ENCODE measurements around the gene SERINC3. TPM values are rescaled to one million over a fixed set of nuclear protein-coding genes. Genes with fewer than 3 reads are reported as not detected.
A peak's percentile ranks its signal among the peaks of the same experiment; 100 is the strongest.

The SERINC3 gene
- total and polyA plus RNA-seq, 2 of the 13 experiments (the other 11 are each of a cell fraction or from before 2014, with no cell fraction given), result 82.0 to 226 TPM

DNA sequence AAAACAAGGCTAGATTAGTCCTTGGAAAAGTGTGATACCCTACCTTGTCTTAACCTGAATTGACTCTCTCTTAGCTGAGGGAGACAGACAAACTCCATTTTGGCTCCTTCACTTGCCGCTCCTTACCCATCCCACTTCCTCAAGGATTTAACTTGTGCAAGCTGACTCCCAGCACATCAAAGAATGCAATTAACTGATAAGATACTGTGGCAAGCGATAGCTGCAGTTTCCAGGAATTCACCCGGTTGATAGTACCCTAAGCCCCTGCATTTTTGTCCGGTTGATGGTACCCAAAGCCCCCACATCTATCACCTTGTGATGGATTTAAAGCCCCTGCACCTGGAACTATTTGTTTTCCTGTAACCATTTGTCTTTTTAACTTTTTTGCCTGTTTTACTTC is 1.9 kb upstream of the SERINC3 start (continued):
- TF ChIP-seq, protein P1, sequence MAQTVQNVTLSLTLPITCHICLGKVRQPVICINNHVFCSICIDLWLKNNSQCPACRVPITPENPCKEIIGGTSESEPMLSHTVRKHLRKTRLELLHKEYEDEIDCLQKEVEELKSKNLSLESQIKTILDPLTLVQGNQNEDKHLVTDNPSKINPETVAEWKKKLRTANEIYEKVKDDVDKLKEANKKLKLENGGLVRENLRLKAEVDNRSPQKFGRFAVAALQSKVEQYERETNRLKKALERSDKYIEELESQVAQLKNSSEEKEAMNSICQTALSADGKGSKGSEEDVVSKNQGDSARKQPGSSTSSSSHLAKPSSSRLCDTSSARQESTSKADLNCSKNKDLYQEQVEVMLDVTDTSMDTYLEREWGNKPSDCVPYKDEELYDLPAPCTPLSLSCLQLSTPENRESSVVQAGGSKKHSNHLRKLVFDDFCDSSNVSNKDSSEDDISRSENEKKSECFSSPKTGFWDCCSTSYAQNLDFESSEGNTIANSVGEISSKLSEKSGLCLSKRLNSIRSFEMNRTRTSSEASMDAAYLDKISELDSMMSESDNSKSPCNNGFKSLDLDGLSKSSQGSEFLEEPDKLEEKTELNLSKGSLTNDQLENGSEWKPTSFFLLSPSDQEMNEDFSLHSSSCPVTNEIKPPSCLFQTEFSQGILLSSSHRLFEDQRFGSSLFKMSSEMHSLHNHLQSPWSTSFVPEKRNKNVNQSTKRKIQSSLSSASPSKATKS (CRISPR knock-in tag; IDR thresholded peaks at IDR 0.05), result no peak
- TF ChIP-seq XRCC5 (optimal IDR thresholded peaks at IDR 0.05; ENCODE audit: low read length) (no peak), SRSF9 (IDR thresholded peaks at IDR 0.05; ENCODE audit: borderline replicate concordance, insufficient read depth, low read depth, low read length, poor library complexity, severe bottlenecking) (no peak), ZKSCAN5 (CRISPR knock-in tag; IDR thresholded peaks at IDR 0.05) (no peak), ZSCAN21 (CRISPR knock-in tag; IDR thresholded peaks at IDR 0.05; ENCODE audit: borderline replicate concordance) (no peak), MED8 (CRISPR knock-in tag; IDR thresholded peaks at IDR 0.05; ENCODE audit: insufficient replicate concordance) (no peak), SATB2 (CRISPR knock-in tag; IDR thresholded peaks at IDR 0.05) (no peak)

DNA sequence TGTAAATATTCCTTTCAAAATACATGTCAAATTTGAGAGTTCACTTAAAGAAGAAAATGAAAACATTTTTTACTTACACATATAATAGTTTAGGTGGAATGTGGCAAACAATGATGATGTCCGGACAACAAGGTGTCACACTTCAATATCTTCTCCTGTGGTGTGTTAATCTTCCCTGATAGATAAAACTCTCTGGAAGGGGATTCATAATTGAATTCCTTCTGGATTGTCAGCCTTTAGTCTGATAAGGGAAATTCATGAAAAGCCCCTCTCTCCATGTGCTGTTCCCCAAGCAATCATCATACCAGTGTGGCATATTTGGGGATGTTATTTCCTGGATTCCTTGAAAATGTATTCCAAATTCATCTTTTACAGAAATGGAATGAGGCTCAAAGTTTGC is 971 bp upstream of the SERINC3 start:
- Histone ChIP-seq H3K79me2 (ENCODE audit: insufficient read depth, low read length) (peaks cover 38% of the 10 kb centered on the region), H2AFZ (ENCODE audit: low read length) (peak overlapping the region; percentile 65), H3K4me3 (replicated peaks in 1 of 3; ENCODE audit: insufficient read depth in 1 of 3, low read depth in 2 of 3, low read length in 3 of 3) (peak overlapping the region in 2 of 3 experiments; percentile 89 to 96; a peak in 3 of 6 replicates), H4K20me1 (ENCODE audit: insufficient read depth, low read length) (peaks cover 33% of the 10 kb centered on the region), H3K9ac (ENCODE audit: insufficient read depth, low read depth, low read length) (no peak overlapping the region), H3K36me3 (replicated peaks in 1 of 2; ENCODE audit: control insufficient read depth in 1 of 2, insufficient read depth in 2 of 2, low read length in 2 of 2) (no peaks in the 10 kb centered on the region; a peak in 1 of 5 replicates), H3K27ac (ENCODE audit: extremely low read length, insufficient read depth, low read length) (no peak overlapping the region), H3K4me1 (ENCODE audit: insufficient read depth, low read length) (peaks cover 82% of the 10 kb centered on the region), H3K4me2 (ENCODE audit: low read depth, low read length) (peak overlapping the region; percentile 94), H3K9me3 (ENCODE audit: low read length) (no peaks in the 10 kb centered on the region), H3K27me3 (ENCODE audit: control insufficient read depth in 1 of 2, insufficient read depth in 2 of 2, low read length in 2 of 2) (peaks cover 0 to 7% of the 10 kb centered on the region in 2 experiments; a peak in 1 of 5 replicates)
- BruUV-seq (replicated peaks), result no TSS peak
- 55% methylated on average over 1 of the region's 1 CpG for WGBS (ENCODE audit: low lambda C conversion rate)
- in situ Hi-C loops (cut with HindIII; ENCODE audit: extremely low pct_ligation_motif_present, low pct_unique_long_range_greater_than_20kb) (no loop called here), intact Hi-C loops (cut with micrococcal nuclease; ENCODE audit: unreplicated experiment) (loop anchor here (2.0 to 5.0 kb wide), 2 partner anchors 48 to 89 kb away; partner anchors contain the start of gene TTPAL)
- no peak for TF ChIP-seq ZNF207 (IDR thresholded peaks at IDR 0.05; ENCODE audit: borderline replicate concordance)
- TF ChIP-seq ZNF143 (CRISPR knock-in tag; IDR thresholded peaks at IDR 0.05), result no peak
- TF ChIP-seq, protein P2, sequence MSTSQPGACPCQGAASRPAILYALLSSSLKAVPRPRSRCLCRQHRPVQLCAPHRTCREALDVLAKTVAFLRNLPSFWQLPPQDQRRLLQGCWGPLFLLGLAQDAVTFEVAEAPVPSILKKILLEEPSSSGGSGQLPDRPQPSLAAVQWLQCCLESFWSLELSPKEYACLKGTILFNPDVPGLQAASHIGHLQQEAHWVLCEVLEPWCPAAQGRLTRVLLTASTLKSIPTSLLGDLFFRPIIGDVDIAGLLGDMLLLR (CRISPR knock-in tag; IDR thresholded peaks at IDR 0.05), result no peak
- TF ChIP-seq, protein P3, sequence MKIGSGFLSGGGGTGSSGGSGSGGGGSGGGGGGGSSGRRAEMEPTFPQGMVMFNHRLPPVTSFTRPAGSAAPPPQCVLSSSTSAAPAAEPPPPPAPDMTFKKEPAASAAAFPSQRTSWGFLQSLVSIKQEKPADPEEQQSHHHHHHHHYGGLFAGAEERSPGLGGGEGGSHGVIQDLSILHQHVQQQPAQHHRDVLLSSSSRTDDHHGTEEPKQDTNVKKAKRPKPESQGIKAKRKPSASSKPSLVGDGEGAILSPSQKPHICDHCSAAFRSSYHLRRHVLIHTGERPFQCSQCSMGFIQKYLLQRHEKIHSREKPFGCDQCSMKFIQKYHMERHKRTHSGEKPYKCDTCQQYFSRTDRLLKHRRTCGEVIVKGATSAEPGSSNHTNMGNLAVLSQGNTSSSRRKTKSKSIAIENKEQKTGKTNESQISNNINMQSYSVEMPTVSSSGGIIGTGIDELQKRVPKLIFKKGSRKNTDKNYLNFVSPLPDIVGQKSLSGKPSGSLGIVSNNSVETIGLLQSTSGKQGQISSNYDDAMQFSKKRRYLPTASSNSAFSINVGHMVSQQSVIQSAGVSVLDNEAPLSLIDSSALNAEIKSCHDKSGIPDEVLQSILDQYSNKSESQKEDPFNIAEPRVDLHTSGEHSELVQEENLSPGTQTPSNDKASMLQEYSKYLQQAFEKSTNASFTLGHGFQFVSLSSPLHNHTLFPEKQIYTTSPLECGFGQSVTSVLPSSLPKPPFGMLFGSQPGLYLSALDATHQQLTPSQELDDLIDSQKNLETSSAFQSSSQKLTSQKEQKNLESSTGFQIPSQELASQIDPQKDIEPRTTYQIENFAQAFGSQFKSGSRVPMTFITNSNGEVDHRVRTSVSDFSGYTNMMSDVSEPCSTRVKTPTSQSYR (CRISPR knock-in tag; IDR thresholded peaks at IDR 0.05; ENCODE audit: borderline replicate concordance), result no peak
- TF ChIP-seq SNRNP70 (IDR thresholded peaks at IDR 0.05; ENCODE audit: low read depth, low read length), result no peak
- no peak for TF ChIP-seq HIVEP1 (CRISPR knock-in tag; IDR thresholded peaks at IDR 0.05)
- TF ChIP-seq NFE2L2 (IDR thresholded peaks at IDR 0.05; ENCODE audit: low read length), result no peak
- FAIRE-seq, result no peak
- CTCF ChIA-PET (ENCODE audit: low intra/inter-chr PET ratio, low total read pairs), result no interaction called here
- DNase-seq (ENCODE audit: low spot score), result no peak
- POLR2A ChIA-PET, result interaction anchor here (1.4 to 2.4 kb wide), 6 partner anchors 9 to 130 kb away, joined by 3 to 24 read pairs (median 12); partner anchors contain the start of gene TTPAL
- ATAC-seq, result no peak
